Psoas muscle (tissue), 8 donors: ENCODE data around the gene CHMP6. TPM values are rescaled to one million over a fixed set of nuclear protein-coding genes. Genes with fewer than 3 reads are reported as not detected.
A peak's percentile ranks its signal among the peaks of the same experiment; 100 is the strongest.

Source experiments
- ATAC-seq, 4 donors: fragments of 200-7000 bp; cut with Tn5 transposase; one replicate each; pipeline ENCODE4 v1.9.1; 2020; ENCODE audit warnings: moderate library complexity in 3 of 4, mild to moderate bottlenecking in 2 of 4
- DNase-seq, 2 donors: peaks; one replicate each; pipeline ENCODE4 v3.0.0-alpha.2; 2020
- H3K27ac ChIP-seq: fragments of 200-600 bp; one replicate; pipeline ENCODE4 v1.8.0; 2022
- H3K27me3 ChIP-seq, 3 donors: fragments of 200-600 bp in 1 of 3; one replicate each; pipeline versions ENCODE4 v1.6.1 to v1.8.0; 2013 to 2022; ENCODE audit warnings: low read length in 2 of 3, mild to moderate bottlenecking in 2 of 3, moderate library complexity in 1 of 3; ENCODE audit not compliant: insufficient read depth in 3 of 3
- H3K36me3 ChIP-seq, 2 donors: fragments of 200-600 bp in 1 of 2; one replicate each; pipeline versions ENCODE4 v1.6.1 to v1.8.0; 2013 to 2022; ENCODE audit warnings: low read depth in 1 of 2, mild to moderate bottlenecking in 1 of 2, moderate library complexity in 1 of 2; ENCODE audit not compliant: insufficient read depth in 1 of 2
- H3K4me1 ChIP-seq: fragments of 200-600 bp; one replicate; pipeline ENCODE4 v1.8.0; 2022
- H3K4me3 ChIP-seq: fragments of 200-600 bp; one replicate; pipeline ENCODE4 v1.8.0; 2022; ENCODE audit warnings: mild to moderate bottlenecking
- H3K9me3 ChIP-seq: fragments of 200-600 bp; one replicate; pipeline ENCODE4 v1.8.0; 2022
- CTCF ChIP-seq: fragments of 200-600 bp; IDR thresholded peaks from one replicate; pipeline ENCODE4 v1.8.0; 2022; ENCODE audit warnings: antibody characterized with exemption
- WGBS, 3 donors: extraction: QIAGEN DNeasy Blood & Tissue Kit; methylation state at CpG; one replicate each; pipeline versions ENCODE4 v1.1.6 to v1.1.7; 2013; 5-methylcytosine and 5-hydroxymethylcytosine counted together
- intact Hi-C, 2 donors: fragments of 100-400 bp; cut with DNase I; formaldehyde crosslinking; loops; one replicate each; pipeline versions ENCODE4 v1.11.0 to v1.14.2; 2022
- long read RNA-seq, 2 donors: library from polyadenylated mRNA; unstranded; transcript quantifications; one replicate each; pipeline ENCODE4 v2.0.0, GENCODE V29; 2021
- polyA plus RNA-seq, 3 donors: library from polyadenylated mRNA; stranded (reverse); fragments of 200-250 nt; gene quantifications; one replicate each; pipeline ENCODE4 v1.2.3, GENCODE V29; 2013
- total RNA-seq, 4 donors: library from RNA; stranded (reverse); fragmentation: NEBNext Ultra II Directional in 2 of 4; extraction: Animal tissue kit (Norgen Biotek cat#: 25700) in 2 of 4; gene quantifications; one replicate each; pipeline versions ENCODE4 v1.2.1 to v1.2.4, GENCODE V29; 2021 to 2023
- donor health status: healthy with polysubstance abuse.
- donor health status: DM: no; HTN: no; CAD: no; lungs with moderate emphysema.
- donor health status: Bipolar disorder and iron deficiency.
- donor health status: healthy.
- donor health status: DM: yes; HTN: yes; CAD: no.
- donor health status: DM: no; HTN: no; CAD: no.
- donor health status: DM: no; HTN: no; CAD: no.
- donor health status: DM: yes; HTN: yes; CAD: no.

Gene CHMP6
- total RNA-seq = 10 to 100 TPM; 32.0 to 36.9 (median 33.6) TPM
- polyA plus RNA-seq = 10 to 100 TPM; 38.3 to 53.2 (median 45.6) TPM
- long read RNA-seq, donor 1, transcript CHMP6-201 (8 exons, 1,664 nt) = major isoform, 65 of 69 reads
- long read RNA-seq, donor 1, partial matches to known transcripts = 2 of 69 reads
- long read RNA-seq, donor 1, other reads (novel, unspliced or antisense) = 2 of 69 reads
- long read RNA-seq, donor 2, transcript CHMP6-201 (8 exons, 1,664 nt) = major isoform, 159 of 173 reads
- long read RNA-seq, donor 2, partial matches to known transcripts = 3 of 173 reads
- long read RNA-seq, donor 2, other reads (novel, unspliced or antisense) = 11 of 173 reads

- Histone ChIP-seq H3K27ac (peak within 1 kb of the TSS; percentile 85), H3K27me3 (no peaks in the 10 kb centered on the region), H3K4me3 (peak within 1 kb of the TSS; percentile 89), H3K4me1 (peaks cover 17% of the 10 kb centered on the region), H3K36me3 (peaks cover 0 to 19% of the 10 kb centered on the region in 2 donors), H3K9me3 (no peaks in the 10 kb centered on the region)
- peak; percentile 85 to 90 for DNase-seq
- peak; percentile 29 for TF ChIP-seq CTCF
- intact Hi-C loops = loop anchor here (1.0 to 2.0 kb wide), 2 partner anchors 105 to 110 kb away; no protein-coding TSS in a partner anchor
- ATAC-seq = peak; percentile 75 to 80 (median 78)
- 0% methylated on average over 37 to 66 of the region's 66 CpGs for WGBS, 3 donors
Observed at GRCh38 chr17:80991645-80992076, at the start of gene CHMP6. Gene CHMP6 (plus strand): TSS chr17:80991841. CDS start chr17:80991919, 78 bp downstream.

GRCh38 chr17:80942423-80943345 lies 49.0 kb upstream of the CHMP6 start:
- H3K27ac ChIP-seq = peak overlapping the region; percentile 23
- TF ChIP-seq CTCF = no peak
- H3K4me3 ChIP-seq = no peak overlapping the region
- intact Hi-C loops = no loop called here
- WGBS, 3 donors = 51 to 62% (median 54%) methylated on average over 38 of the region's 38 CpGs
- peaks cover 0 to 44% of the 10 kb centered on the region in 2 donors for H3K36me3 ChIP-seq
- ATAC-seq (peak; percentile 67 to 92 (median 76)), DNase-seq (peak; percentile 94 to 95)
- H3K4me1 ChIP-seq = peaks cover 11% of the 10 kb centered on the region
- H3K9me3 ChIP-seq = no peaks in the 10 kb centered on the region
- H3K27me3 ChIP-seq = no peaks in the 10 kb centered on the region

- intact Hi-C loops = no loop called here
- H3K36me3 ChIP-seq = peaks cover 0 to 53% of the 10 kb centered on the region in 2 donors
- 91 to 93% (median 92%) methylated on average over 17 of the region's 17 CpGs for WGBS, 3 donors
Observed at GRCh38 chr17:80943346-80944145, 48.1 kb upstream of the CHMP6 start.

More at GRCh38 chr17:80943346-80944145, 48.1 kb upstream of the CHMP6 start:
- DNase-seq (peak in 1 of 2 donors; percentile 34), ATAC-seq (no peak)
- Histone ChIP-seq H3K4me3 (no peak overlapping the region), H3K27me3 (no peaks in the 10 kb centered on the region), H3K9me3 (no peaks in the 10 kb centered on the region), H3K27ac (no peak overlapping the region), H3K4me1 (peaks cover 11% of the 10 kb centered on the region)
- no peak for TF ChIP-seq CTCF
